Activated CD4-positive, alpha-beta T cell treated with anti-CD3 and anti-CD28 coated beads, Interleukin-2, amount 50 U/mL, for 24 hours (primary cell): ENCODE results near the gene MROH7.
"Not testable (repeated sequence)": the region's sequence is repeated elsewhere in the genome, so short reads cannot be mapped to it uniquely, and the experiment has no call there.

Source experiments
- DNase-seq, 2 donors: peaks; one replicate each; pipeline ENCODE4 v3.0.0-alpha.2; 2020; ENCODE audit warnings: low read depth in 1 of 2, low spot score in 1 of 2

MROH7 gene

GRCh38 chr1:54609301-54609921 lies 32.2 kb upstream of the MROH7 start:
- DNase-seq = no peak

DNA sequence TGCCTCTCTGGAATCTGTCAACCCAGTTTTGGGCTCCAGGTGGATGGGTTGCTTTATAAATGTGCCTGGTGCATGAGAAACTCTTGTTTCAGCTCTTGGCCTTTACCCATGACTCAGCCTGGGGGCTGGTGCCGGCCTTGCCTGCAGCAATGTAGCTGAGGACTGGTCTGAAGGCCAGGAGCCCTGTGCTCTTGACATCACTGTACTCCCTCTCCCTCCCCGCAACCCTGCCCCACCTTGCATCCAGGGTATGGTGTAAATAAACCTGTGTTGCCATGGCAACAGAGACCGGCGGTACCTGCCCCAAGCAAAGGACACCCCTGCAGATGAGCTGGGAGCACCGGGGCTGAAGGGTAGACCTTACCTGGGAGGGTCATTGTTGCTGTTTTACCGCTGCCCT lies 31.5 kb upstream of the MROH7 start:
- DNase-seq = no peak

DNA sequence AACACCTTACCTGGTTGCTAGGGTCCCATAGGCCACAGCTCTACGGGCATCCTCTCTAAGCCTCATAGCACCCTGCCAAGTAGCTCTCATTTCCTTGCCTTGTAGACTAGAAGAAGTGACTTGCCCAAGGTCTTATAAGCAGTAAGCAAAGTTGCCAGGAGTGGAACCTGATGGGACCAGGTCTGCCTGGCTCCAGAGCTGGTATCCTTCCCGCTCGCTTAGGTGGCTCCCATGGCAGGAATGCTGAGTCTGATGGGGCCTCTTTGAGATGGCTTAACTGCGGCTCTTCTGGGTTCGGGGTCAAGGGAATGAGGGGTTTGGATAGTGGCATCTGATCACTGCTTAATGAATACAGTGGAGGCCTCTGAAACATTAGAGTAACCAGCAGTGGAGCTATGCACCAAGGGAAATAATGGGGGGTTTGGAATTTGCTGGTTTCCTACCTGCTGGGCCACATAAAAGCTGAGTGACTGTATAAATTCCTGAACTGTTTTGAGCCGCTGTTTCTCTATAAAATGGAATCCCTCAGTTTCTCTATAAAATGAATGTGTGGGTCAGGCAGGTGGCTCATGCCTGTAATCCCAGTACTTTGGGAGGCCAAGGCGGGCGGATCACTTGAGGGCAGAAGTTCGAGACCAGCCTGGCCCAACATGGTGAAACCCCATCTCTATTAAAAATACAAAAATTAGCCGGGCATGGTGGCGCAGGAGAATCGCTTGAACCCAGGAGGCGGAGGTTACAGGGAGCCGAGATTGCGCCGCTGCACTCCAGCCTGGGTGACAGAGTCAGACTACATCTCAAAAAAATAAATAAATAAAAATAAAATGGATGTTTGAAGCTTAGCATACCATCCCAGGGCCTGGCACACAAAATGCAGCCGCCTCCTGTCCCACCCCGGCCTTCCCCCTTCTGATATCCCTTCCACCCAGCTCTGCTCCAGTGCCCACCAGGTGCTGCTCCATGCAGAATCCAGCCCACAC lies 30.7 kb upstream of the MROH7 start:
- no peak for DNase-seq

GRCh38 chr1:54611621-54612020 lies 30.0 kb upstream of the MROH7 start:
- no peak for DNase-seq

DNA sequence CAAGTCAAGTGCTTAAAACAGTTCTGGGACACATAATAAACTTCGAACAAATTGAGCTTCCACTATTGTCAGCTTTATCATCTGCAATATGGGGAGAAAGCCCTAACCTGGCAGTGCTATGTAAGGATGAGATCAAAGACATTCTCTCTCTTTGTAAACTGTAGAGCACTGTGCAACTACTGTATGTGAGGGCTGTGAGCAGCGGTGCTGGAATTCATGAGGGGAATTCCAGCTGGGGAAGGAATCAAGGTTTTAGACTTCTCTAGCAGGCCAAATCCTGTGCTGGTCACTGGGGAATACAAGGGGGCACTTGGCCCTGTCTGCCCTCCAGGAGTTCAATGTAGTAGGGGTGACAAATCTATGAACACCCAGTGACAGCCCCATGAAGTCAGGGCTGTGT lies 27.6 kb upstream of the MROH7 start:
- DNase-seq = no peak

DNA sequence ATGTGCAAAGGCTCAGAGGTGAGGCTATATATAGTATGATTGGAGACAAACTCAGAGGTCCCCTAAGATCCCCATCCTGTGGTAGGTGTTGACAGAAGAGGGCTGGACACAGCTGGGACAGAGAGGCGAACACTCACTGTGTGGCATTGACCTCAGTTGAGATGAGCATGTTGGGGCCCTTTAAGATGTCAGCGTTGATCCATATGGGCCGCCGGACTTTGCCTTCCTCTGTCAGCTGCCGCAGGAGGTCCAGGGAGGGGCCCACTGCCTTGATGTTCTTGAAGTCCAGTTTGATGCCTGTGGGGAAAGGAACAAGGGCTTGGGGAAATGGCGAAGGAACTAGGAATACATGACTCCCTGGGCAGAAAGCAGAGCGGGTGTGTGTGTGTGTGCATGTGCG lies 27.0 kb upstream of the MROH7 start:
- DNase-seq = no peak

DNA sequence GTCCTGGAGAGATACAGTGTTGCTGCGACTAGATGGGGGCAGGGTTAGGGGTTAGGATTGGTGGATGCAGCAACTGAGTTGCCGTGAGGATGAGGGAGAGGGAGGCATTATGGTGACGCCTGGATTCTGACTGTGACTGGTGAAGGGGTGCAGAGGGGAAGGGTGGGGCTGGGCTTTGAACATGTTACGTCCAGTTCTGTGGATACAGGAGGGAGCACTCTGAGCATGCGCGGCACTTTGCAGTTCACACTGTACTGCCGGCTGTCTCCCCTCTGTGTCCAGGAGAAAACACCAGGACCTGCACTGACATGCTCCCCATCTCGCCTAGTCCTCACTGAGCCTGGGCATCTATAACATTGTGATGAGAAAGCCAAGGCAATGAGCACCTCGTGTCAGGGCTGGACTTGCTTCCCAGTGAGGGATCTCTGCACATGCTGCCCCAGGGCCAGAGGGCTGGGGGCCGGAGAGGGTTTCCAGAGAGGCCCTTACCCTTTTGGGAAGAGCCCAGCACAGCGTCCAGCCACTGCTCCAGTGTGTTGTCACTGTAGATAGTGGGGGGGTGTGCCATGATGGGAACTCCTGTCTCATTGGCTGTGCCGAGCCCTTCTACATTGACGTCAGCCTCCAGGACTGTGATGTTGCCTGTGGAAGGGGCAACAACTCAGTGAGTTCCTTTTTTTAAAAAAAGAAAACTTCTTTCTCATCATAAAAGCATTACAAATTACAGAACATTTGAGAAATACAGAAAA lies 25.9 kb upstream of the MROH7 start:
- DNase-seq = no peak

DNA sequence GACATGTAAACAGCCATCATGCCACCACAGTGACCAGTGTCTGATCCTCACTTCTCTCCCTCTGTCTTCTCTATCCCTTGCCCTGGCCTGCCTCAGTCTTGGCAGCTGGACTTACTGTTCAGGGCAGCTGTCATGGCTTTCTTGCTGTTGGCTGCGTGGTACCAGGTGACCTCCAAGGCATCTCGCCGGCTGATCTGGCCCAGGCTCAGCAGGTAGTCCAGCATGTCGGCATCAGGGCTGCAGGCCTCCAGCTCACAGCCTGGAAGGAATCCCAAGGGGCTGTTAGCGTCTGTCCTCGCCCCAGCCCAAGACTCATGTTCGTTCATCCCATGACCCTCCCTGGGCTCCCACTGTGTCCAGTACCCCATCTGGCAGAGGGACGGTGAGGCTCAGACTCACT lies 21.8 kb upstream of the MROH7 start:
- no peak for DNase-seq

GRCh38 chr1:54623216-54624007 lies 18.2 kb upstream of the MROH7 start, which contains the start of gene FAM151A:
TSS of gene FAM151A (minus strand) at chr1:54623525. CDS start at chr1:54623395, 130 bp downstream.
- no peak for DNase-seq

- no peak for DNase-seq
Observed at GRCh38 chr1:54624466-54625464, 16.8 kb upstream of the MROH7 start.

DNA sequence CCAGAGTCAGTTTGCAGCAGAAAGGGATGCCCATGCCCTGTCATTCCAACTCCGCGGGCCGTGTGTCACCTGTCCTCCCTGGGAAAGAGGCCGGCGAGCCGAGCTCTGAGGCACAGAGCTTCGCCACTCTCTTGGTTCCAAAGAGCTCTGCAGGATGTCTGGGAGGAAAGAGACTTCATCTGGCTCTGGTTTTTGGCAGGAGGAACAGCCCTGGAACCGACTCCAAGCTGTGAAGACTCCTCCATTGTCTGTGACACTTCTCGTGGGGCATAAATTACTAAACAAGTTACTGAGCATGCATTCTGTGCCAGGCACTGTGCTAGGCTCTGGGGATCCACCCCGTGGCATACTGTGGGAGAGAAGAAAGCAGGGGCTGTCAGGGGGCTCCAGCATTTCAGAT lies 14.4 kb upstream of the MROH7 start:
- no peak for DNase-seq

DNA sequence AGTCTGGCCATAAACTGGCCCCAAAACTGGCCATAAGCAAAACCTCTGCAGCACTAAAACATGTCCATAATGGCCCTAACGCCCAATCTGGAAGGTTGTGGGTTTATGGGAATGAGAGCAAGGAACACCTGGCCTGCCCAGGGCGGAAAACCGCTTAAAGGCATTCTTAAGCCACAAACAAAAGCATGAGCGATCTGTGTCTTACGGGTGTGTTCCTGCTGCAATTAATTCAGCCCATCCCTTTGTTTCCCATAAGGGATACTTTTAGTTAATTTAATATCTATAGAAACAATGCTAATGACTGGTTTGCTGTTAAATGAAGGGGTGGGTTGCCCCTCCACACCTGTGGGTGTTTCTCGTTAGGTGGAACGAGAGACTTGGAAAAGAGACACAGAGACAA lies 5.8 kb upstream of the MROH7 start:
- not testable (repeated sequence) for DNase-seq

GRCh38 chr1:54636461-54637446 lies 4.8 kb upstream of the MROH7 start:
- DNase-seq = not testable (repeated sequence)

GRCh38 chr1:54640361-54640760 lies 1.2 kb upstream of the MROH7 start:
- DNase-seq = no peak

- no peak for DNase-seq
Observed at GRCh38 chr1:54643736-54644135, 2.1 kb downstream of the MROH7 start.

- no peak for DNase-seq
Observed at GRCh38 chr1:54645806-54646676, 4.5 kb downstream of the MROH7 start.

DNA sequence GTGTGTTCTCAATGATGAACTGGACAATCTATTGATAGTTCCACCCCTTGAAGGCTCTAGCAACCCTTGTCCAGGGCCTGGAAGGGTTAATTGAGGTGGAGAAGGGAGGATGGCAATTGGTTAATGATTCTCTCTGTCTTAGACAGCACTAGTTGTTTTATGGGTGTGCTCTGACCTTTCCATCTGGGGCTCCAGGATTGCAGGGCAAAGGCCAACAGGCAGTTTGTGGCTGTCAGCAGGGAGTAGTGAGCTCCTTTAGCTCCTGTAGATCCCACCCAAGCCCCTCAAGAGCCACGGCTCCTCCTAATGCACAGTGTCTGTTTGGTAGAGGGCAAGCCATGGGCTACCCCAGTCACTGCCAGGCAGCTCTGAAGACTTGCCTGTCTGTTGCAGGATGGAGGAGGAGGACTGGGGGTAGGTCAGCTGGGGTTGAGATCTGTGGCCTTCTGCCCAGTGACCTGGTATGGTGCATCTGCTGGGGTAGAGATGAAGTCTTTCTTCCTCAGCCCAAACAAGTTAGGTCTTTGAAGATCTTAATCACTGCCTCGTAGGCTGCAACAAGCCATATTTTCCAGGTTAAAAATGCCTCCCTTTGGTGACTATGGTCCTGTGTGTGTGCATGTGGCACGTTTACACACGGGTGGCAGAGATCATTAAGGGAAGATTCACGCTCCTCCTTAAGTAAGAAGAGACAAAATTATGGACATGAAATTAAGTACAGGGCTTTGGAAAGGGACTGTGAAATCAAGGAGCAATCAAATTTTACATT lies 7.7 kb downstream of the MROH7 start:
- no peak for DNase-seq
